GM12875 (cell line): Measurements from ENCODE around the gene CDCP1.
"Not testable (repeated sequence)": the region's sequence is repeated elsewhere in the genome, so short reads cannot be mapped to it uniquely, and the experiment has no call there.

Experiments
- H3K4me3 ChIP-seq: one replicate; pipeline ENCODE4 v1.5.1; 2011; ENCODE audit warnings: low read depth, low read length, control low read depth
- TF ChIP-seq, protein P1 (sequence below): IDR thresholded peaks from 2 replicates; pipeline ENCODE4 v1.5.1; 2011; ENCODE audit warnings: low read depth, mild to moderate bottlenecking, control low read depth, inconsistent platforms, low read length, moderate library complexity, borderline replicate concordance; ENCODE audit not compliant: insufficient read depth

Gene CDCP1

GRCh38 chr3:45145223-45145622 lies 955 bp downstream of the CDCP1 start:
- no peak overlapping the region for H3K4me3 ChIP-seq

DNA sequence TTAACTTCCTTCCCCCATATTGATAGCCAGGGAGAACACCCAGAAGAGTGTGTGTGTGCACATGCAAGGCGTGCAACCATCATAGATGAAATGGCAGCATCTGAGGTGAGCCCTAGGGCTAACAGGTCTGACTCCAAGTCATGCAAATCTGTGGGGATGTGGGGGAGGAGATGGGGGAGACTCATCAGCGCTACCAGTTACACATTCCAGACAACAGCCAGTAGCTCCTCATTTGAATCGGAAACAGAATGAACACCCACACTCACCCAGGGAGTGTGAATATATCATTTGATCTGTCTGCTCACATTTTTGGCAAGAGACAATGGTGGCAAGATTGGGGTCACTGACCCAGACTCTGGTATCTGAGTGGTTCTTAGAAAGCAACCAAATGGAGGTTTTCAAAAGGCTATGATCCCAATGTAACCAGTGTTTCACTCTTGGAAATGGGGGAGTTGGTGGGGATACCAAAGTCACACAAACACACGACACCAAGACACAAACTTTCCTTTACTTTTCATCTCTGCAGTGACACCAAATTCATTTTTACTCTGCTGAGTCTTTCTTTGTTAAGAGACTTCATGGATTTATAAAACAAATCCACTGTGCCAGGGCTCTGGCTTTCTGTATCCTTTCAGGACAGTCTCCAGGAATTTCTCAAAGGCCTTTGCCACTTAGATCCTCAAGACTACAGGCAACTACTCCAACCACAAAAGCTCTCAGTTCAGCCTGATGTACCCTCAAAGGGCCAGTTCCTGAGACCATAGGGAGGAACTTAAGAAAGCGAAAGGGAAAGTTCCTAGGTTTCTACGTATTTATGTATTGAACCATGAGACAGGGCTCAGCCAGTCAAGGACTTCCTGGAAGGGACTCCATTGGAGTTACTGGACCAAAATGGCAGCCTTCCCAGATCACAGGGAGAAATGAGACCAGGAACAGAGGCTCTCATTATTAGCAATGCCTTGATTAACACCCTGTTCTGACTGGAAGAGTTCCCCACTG lies 2.2 kb downstream of the CDCP1 start:
- TF ChIP-seq, protein P1, sequence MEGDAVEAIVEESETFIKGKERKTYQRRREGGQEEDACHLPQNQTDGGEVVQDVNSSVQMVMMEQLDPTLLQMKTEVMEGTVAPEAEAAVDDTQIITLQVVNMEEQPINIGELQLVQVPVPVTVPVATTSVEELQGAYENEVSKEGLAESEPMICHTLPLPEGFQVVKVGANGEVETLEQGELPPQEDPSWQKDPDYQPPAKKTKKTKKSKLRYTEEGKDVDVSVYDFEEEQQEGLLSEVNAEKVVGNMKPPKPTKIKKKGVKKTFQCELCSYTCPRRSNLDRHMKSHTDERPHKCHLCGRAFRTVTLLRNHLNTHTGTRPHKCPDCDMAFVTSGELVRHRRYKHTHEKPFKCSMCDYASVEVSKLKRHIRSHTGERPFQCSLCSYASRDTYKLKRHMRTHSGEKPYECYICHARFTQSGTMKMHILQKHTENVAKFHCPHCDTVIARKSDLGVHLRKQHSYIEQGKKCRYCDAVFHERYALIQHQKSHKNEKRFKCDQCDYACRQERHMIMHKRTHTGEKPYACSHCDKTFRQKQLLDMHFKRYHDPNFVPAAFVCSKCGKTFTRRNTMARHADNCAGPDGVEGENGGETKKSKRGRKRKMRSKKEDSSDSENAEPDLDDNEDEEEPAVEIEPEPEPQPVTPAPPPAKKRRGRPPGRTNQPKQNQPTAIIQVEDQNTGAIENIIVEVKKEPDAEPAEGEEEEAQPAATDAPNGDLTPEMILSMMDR: no peak
- H3K4me3 ChIP-seq: no peak overlapping the region

More at GRCh38 chr3:45145223-45145622, 955 bp downstream of the CDCP1 start:
- TF ChIP-seq, protein P1: no peak

GRCh38 chr3:45140770-45141155 lies 5.4 kb downstream of the CDCP1 start:
- not testable (repeated sequence) for H3K4me3 ChIP-seq

GRCh38 chr3:45140141-45140769 lies 5.9 kb downstream of the CDCP1 start:
- TF ChIP-seq, protein P1: no peak
- no peak overlapping the region for H3K4me3 ChIP-seq

DNA sequence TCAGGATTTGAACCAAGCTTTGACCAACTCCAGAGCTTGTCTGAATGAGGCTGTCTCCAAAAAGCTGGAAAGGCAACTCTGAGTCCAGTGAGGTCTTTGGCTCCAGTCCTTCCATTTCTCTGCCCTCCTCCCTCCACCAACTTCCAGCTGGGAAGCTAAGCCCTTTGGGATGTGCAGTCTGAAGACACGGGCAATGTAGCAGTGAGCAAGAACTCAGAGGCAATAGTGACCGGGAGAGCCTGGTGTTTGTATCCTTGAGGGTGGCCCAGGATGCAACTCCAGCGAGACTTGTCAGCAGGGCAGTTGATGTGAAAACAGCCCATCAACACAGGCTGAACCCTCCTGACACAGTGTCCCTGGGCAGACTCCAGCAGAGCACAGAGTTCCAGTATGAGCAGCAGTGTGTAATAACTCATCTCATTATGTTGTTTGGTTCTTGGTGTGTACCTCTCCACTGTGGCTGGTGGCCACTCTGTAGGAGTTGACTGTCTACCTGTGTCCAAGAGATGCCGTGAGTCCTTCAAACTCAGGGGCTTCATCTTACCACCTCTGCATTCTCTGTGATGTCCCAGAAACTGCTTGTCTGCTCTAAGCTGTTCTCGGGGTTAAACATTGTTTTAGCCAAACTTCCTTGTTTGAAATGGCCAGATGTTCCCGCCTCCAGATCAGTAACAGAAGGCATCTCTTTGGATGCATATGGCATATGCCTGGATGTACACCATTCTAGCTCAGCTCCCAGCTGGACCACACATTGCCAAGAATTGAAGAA lies 6.6 kb downstream of the CDCP1 start:
- TF ChIP-seq, protein P1: no peak
- H3K4me3 ChIP-seq: no peak overlapping the region

DNA sequence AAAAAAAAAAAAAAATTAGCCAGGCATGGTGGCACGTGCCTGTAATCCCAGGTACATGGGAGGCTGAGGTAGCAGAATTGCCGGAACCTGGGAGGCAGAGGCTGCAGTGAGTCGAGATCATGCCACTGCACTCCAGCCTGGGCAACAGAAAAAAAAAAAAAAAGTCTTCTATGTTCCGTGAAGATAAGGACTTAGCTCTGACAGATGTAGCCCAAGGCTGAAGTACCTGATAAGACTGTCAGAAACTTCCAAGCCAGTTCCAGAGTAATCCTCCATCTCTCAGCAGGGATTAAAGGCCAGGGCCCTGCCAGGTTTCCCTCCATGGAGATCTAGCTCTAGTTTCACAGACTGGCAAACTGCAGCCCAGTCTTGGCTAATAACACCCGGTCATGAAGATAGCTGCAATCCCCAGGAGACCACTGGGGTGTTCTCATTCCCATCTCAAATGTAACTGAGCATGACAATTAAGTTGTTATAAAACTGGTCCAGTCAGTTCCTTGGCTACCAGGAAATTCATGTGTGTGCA lies 8.5 kb downstream of the CDCP1 start:
- no peak overlapping the region for H3K4me3 ChIP-seq
- TF ChIP-seq, protein P1: no peak

GRCh38 chr3:45135959-45136358 lies 10.2 kb downstream of the CDCP1 start:
- no peak overlapping the region for H3K4me3 ChIP-seq
- TF ChIP-seq, protein P1: no peak
